Smooth muscle cell (in vitro differentiated cells): ENCODE measurements around the gene GPC6. TPM values are rescaled to one million over a fixed set of nuclear protein-coding genes. Genes with fewer than 3 reads are reported as not detected.

Source experiments
- DNase-seq: peaks from one replicate; lab custom pipeline; 2025; ENCODE audit not compliant: unreplicated experiment; lab: John Stamatoyannopoulos, UW
- H2AFZ ChIP-seq: fragments of 200-600 bp; sonication (generic); 2 replicates; pipeline ENCODE4 v1.6.0; 2016; ENCODE audit warnings: antibody characterized with exemption, low read depth, mild to moderate bottlenecking
- H3F3A ChIP-seq: fragments of 200-600 bp; sonication (generic); 2 replicates; pipeline ENCODE4 v1.6.0; 2017; ENCODE audit warnings: antibody characterized with exemption, low read depth
- H3K27ac ChIP-seq: fragments of 200-600 bp; sonication (generic); 2 replicates; pipeline ENCODE4 v1.5.1; 2016; ENCODE audit warnings: low read depth, mild to moderate bottlenecking
- H3K27me3 ChIP-seq: fragments of 200-600 bp; sonication (generic); 2 replicates; pipeline ENCODE4 v1.6.1; 2016; ENCODE audit warnings: low read depth, mild to moderate bottlenecking
- H3K36me3 ChIP-seq: fragments of 200-600 bp; sonication (generic); 2 replicates; pipeline ENCODE4 v1.5.1; 2016; ENCODE audit warnings: low read depth
- H3K4me1 ChIP-seq: fragments of 200-600 bp; sonication (generic); 2 replicates; pipeline ENCODE4 v1.5.1; 2016; ENCODE audit warnings: low read depth
- H3K4me2 ChIP-seq: fragments of 200-600 bp; sonication (generic); 2 replicates; pipeline ENCODE4 v1.6.0; 2016; ENCODE audit warnings: mild to moderate bottlenecking
- H3K4me3 ChIP-seq: fragments of 200-600 bp; sonication (generic); 2 replicates; pipeline ENCODE4 v1.5.1; 2016; ENCODE audit warnings: mild to moderate bottlenecking
- H3K79me2 ChIP-seq: fragments of 200-600 bp; sonication (generic); 2 replicates; pipeline ENCODE4 v1.6.0; 2016; ENCODE audit warnings: low read depth, mild to moderate bottlenecking
- H3K9ac ChIP-seq: fragments of 200-600 bp; sonication (generic); 2 replicates; pipeline ENCODE4 v1.6.0; 2016; ENCODE audit warnings: low read depth
- H3K9me3 ChIP-seq: fragments of 200-600 bp; sonication (generic); replicated peaks from 2 replicates; pipeline ENCODE4 v1.5.1; 2016; ENCODE audit warnings: low read depth
- H4K20me1 ChIP-seq: fragments of 200-600 bp; sonication (generic); 2 replicates; pipeline ENCODE4 v1.6.0; 2016; ENCODE audit warnings: low read depth
- WGBS: methylation state at CpG from one replicate; pipeline ENCODE4 v1.1.7; 2016; ENCODE audit warnings: low lambda C conversion rate; 5-methylcytosine and 5-hydroxymethylcytosine counted together
- polyA plus RNA-seq: library from polyadenylated mRNA; unstranded; fragments of >200 nt; fragmentation: Nextera tagmentation; extraction: Ambion mirVana; gene quantifications from 2 replicates; pipeline ENCODE4 v1.2.1, GENCODE V29; 2016
- total RNA-seq: library from RNA; depleted of rRNA; stranded (reverse); fragments of >200 nt; gene quantifications from 2 replicates; pipeline ENCODE4 v1.2.3, GENCODE V29; 2014
- TF ChIP-seq, protein P1 (sequence below): fragments of 200-600 bp; sonication (generic); IDR thresholded peaks from 2 replicates; pipeline ENCODE4 v1.5.1; 2017; ENCODE audit warnings: borderline replicate concordance, mild to moderate bottlenecking, antibody characterized with exemption; ENCODE audit not compliant: insufficient read depth, poor library complexity, severe bottlenecking

GPC6 gene
- total and polyA plus RNA-seq, 2 experiments from 2014 or later: 19.7 to 68.5 TPM

DNA sequence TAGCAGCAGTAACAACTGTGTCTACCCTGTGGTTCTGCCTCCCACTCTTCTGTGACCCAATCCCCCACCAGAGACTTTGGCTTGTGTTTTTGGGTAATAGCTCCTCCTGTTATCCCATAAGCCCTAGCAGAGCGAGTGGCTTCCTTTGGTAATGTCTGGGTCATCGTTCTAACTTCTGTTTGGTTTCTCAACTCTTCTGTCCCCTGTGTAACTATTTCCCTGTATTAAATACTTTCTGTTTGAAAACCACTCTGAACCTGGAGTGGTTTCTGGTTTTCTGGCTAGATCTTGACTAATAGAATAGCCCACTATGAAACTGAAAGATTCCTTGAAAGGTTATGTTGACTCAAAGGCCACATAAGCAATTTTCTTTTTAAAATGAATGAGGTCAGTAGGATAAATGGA, 902.9 kb downstream of the GPC6 start:
- Histone ChIP-seq H3K9me3 (no peaks in the 10 kb centered on the region), H3K36me3 (no peaks in the 10 kb centered on the region), H4K20me1 (no peaks in the 10 kb centered on the region), H3F3A (no peaks in the 10 kb centered on the region), H2AFZ (peak overlapping the region; percentile 10), H3K27me3 (no peaks in the 10 kb centered on the region), H3K27ac (peak overlapping the region; percentile 64), H3K4me3 (peak overlapping the region; percentile 6), H3K9ac (no peak overlapping the region), H3K79me2 (no peaks in the 10 kb centered on the region), H3K4me2 (peak overlapping the region; percentile 60), H3K4me1 (peaks cover 7% of the 10 kb centered on the region)
- no peak for DNase-seq
- TF ChIP-seq, protein P1, sequence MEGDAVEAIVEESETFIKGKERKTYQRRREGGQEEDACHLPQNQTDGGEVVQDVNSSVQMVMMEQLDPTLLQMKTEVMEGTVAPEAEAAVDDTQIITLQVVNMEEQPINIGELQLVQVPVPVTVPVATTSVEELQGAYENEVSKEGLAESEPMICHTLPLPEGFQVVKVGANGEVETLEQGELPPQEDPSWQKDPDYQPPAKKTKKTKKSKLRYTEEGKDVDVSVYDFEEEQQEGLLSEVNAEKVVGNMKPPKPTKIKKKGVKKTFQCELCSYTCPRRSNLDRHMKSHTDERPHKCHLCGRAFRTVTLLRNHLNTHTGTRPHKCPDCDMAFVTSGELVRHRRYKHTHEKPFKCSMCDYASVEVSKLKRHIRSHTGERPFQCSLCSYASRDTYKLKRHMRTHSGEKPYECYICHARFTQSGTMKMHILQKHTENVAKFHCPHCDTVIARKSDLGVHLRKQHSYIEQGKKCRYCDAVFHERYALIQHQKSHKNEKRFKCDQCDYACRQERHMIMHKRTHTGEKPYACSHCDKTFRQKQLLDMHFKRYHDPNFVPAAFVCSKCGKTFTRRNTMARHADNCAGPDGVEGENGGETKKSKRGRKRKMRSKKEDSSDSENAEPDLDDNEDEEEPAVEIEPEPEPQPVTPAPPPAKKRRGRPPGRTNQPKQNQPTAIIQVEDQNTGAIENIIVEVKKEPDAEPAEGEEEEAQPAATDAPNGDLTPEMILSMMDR: no peak
- 46% methylated on average over 2 of the region's 2 CpGs for WGBS

DNA sequence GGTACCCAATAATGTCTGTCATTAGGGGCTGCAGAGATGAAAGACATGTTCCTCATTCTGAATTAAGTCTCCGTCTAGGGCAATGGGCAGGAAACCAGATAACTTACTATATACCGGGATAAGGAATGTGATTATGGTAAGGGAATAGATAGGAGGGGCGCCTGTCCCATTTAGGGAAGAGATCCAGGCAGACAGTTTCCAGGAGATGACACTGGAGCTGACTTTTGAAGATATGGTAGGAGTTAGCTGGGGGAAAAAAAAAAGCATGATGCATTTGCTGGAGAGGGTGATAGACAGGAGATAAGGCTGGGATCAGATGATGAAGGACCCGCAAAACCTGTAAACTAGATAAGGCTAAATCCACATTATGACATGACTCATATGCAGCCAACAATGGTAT, 912.2 kb downstream of the GPC6 start:
- H3K36me3 ChIP-seq: no peaks in the 10 kb centered on the region
- no peaks in the 10 kb centered on the region for H4K20me1 ChIP-seq
- no peak overlapping the region for H3K4me2 ChIP-seq
- no peak overlapping the region for H3K9ac ChIP-seq
- 20% methylated on average over 4 of the region's 4 CpGs for WGBS
- TF ChIP-seq, protein P1: no peak
- DNase-seq: no peak
- H3K79me2 ChIP-seq: no peaks in the 10 kb centered on the region
- no peaks in the 10 kb centered on the region for H3K27me3 ChIP-seq
- no peak overlapping the region for H3K4me3 ChIP-seq
- H3F3A ChIP-seq: no peaks in the 10 kb centered on the region
- H2AFZ ChIP-seq: no peak overlapping the region
- no peaks in the 10 kb centered on the region for H3K9me3 ChIP-seq
- H3K4me1 ChIP-seq: no peaks in the 10 kb centered on the region
- H3K27ac ChIP-seq: no peak overlapping the region

DNA sequence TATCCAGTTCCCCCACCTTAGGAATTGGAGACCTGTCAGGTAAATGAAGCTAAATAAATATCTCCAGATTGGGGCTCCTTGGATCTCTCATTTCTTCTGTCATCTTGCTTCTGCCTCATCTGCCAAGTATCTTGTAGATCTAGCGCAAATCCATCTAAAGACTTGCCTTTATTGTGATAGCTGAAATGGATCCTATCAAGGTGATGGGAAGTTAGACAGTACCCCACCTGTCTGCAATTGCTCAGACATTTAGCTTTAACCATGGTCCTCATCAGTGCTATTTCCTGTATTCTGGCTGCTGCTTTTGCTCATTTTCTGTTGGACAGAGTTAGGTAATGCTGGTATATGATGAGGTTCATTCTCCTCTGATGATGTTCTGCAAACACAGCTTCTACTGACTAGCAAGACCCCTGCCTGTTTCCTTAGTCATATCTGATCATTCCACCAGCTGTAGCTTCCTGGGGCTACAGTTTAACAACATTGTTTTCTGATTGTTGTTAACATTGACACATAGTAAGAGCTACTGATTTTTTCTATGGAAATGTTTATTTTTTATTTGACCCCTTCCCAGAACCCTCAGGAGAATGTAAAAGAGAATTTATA, 912.9 kb downstream of the GPC6 start:
- H3K27me3 ChIP-seq: no peaks in the 10 kb centered on the region
- no peaks in the 10 kb centered on the region for H4K20me1 ChIP-seq
- no peaks in the 10 kb centered on the region for H3K9me3 ChIP-seq
- H2AFZ ChIP-seq: no peak overlapping the region
- H3K4me2 ChIP-seq: no peak overlapping the region
- H3K36me3 ChIP-seq: no peaks in the 10 kb centered on the region
- DNase-seq: no peak
- no peak overlapping the region for H3K4me3 ChIP-seq
- H3K79me2 ChIP-seq: no peaks in the 10 kb centered on the region
- TF ChIP-seq, protein P1: no peak
- H3K9ac ChIP-seq: no peak overlapping the region
- H3K27ac ChIP-seq: no peak overlapping the region
- WGBS: 97% methylated on average over 1 of the region's 1 CpG
- H3K4me1 ChIP-seq: no peaks in the 10 kb centered on the region
- no peaks in the 10 kb centered on the region for H3F3A ChIP-seq

DNA sequence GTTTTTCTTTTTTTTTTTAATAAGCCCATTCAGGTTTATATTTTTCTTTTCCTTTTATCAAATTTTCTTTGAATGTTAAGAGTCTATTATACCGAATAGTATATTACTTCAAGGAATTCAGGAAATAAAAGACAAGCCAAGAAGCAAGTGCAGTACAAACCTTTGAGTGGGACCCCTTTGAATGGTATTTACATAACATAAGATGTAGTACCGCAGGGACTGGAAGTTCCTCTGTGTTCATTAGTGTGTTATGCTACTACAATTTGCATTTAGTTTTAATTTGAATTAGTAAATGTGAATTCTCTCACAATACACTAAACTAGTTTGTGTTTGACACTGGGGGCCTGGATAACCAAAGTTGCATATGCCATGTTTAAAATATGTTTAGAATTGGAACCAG, 913.4 kb downstream of the GPC6 start:
- Histone ChIP-seq H3K79me2 (no peaks in the 10 kb centered on the region), H3K4me3 (no peak overlapping the region), H3F3A (no peaks in the 10 kb centered on the region), H3K4me1 (no peaks in the 10 kb centered on the region), H4K20me1 (no peaks in the 10 kb centered on the region), H3K27ac (no peak overlapping the region), H3K36me3 (no peaks in the 10 kb centered on the region), H2AFZ (no peak overlapping the region), H3K9ac (no peak overlapping the region), H3K9me3 (no peaks in the 10 kb centered on the region), H3K4me2 (no peak overlapping the region), H3K27me3 (no peaks in the 10 kb centered on the region)
- WGBS: 55% methylated on average over 2 of the region's 2 CpGs
- no peak for DNase-seq
- TF ChIP-seq, protein P1: no peak
